H1 (cell line): ENCODE measurements around the gene KLF14. TPM values are rescaled to one million over a fixed set of nuclear protein-coding genes. Genes with fewer than 3 reads are reported as not detected.
A peak's percentile ranks its signal among the peaks of the same experiment; 100 is the strongest.

Experiments used
- CTCF ChIA-PET: fragments of 300-600 bp; sonication (Branson Sonifier 250); formaldehyde crosslinking; loops from one replicate; lab custom pipeline; 2021; ENCODE audit not compliant: partially characterized antibody; lab: Charles Lee
- POLR2A ChIA-PET: fragments of 300-600 bp; sonication (Branson Sonifier 250); formaldehyde crosslinking; loops from one replicate; lab custom pipeline; 2021; ENCODE audit warnings: inconsistent platforms; ENCODE audit not compliant: partially characterized antibody; lab: Charles Lee
- DNase-seq, 2 experiments: peaks; one replicate each; pipeline versions ENCODE4 v3.0.0 to v3.0.0-alpha.2; 2010 to 2022; ENCODE audit warnings: low spot score in 2 of 2, low read depth in 1 of 2, mixed read lengths in 1 of 2
- FAIRE-seq: peaks from 2 replicates; lab custom pipeline; 2011; peaks lifted over from hg19 to GRCh38; lab: Jason Lieb, UNC
- H2AFZ ChIP-seq: 2 replicates; pipeline ENCODE4 v1.8.1; 2012; ENCODE audit warnings: low read length, inconsistent platforms
- H2AK5ac ChIP-seq: 2 replicates; pipeline ENCODE4 v1.6.1; 2013; ENCODE audit warnings: low read depth, low read length
- H2BK120ac ChIP-seq: replicated peaks from 2 replicates; pipeline ENCODE3; 2013; ENCODE audit warnings: low read depth, low read length, inconsistent platforms
- H2BK12ac ChIP-seq: 2 replicates; pipeline ENCODE4 v1.6.1; 2013; ENCODE audit warnings: low read depth, low read length
- H2BK15ac ChIP-seq: 2 replicates; pipeline ENCODE4 v1.6.1; 2013; ENCODE audit warnings: low read length
- H2BK20ac ChIP-seq: 2 replicates; pipeline ENCODE4 v1.6.1; 2013; ENCODE audit warnings: low read length
- H2BK5ac ChIP-seq: 2 replicates; pipeline ENCODE4 v1.6.1; 2013; ENCODE audit warnings: low read depth, low read length
- H3K14ac ChIP-seq: 2 replicates; pipeline ENCODE4 v1.6.1; 2013; ENCODE audit warnings: inconsistent platforms; ENCODE audit not compliant: insufficient read length
- H3K18ac ChIP-seq: 2 replicates; pipeline ENCODE4 v1.6.1; 2013; ENCODE audit warnings: low read length; ENCODE audit errors: extremely low read depth
- H3K23ac ChIP-seq: 2 replicates; pipeline ENCODE4 v1.6.1; 2013; ENCODE audit warnings: inconsistent platforms; ENCODE audit not compliant: insufficient read length
- H3K23me2 ChIP-seq: 2 replicates; pipeline ENCODE4 v1.6.1; 2013; ENCODE audit warnings: low read depth, low read length
- H3K27ac ChIP-seq: 2 replicates; pipeline ENCODE4 v1.6.1; 2011; ENCODE audit warnings: low read depth, low read length, inconsistent platforms
- H3K27me3 ChIP-seq, 4 experiments: replicated peaks in 1 of 4; 1 replicate in 1 of 4; 2 replicates in 3 of 4; pipeline versions ENCODE4 v1.6.1 to v1.8.1; 2011 to 2013; ENCODE audit warnings: low read length in 3 of 4, mild to moderate bottlenecking in 3 of 4, inconsistent platforms in 2 of 4, mixed read lengths in 2 of 4, moderate library complexity in 1 of 4; ENCODE audit not compliant: control insufficient read depth in 3 of 4, insufficient read depth in 3 of 4; ENCODE audit errors: extremely low read depth in 1 of 4
- H3K36me3 ChIP-seq, 4 experiments: 2 replicates each; pipeline versions ENCODE4 v1.6.1 to v1.8.1; 2011 to 2013; ENCODE audit warnings: mild to moderate bottlenecking in 4 of 4, low read length in 3 of 4, moderate library complexity in 2 of 4, control low read depth in 1 of 4, inconsistent platforms in 1 of 4; ENCODE audit not compliant: insufficient read depth in 4 of 4, control insufficient read depth in 2 of 4
- H3K4ac ChIP-seq: replicated peaks from 2 replicates; pipeline ENCODE3; 2013; ENCODE audit warnings: low read length, low read depth, mixed read lengths, inconsistent platforms; ENCODE audit not compliant: insufficient read length
- H3K4me1 ChIP-seq, 4 experiments: replicated peaks in 1 of 4; 1 replicate in 1 of 4; 2 replicates in 3 of 4; pipeline versions ENCODE4 v1.6.1 to v1.8.1; 2011 to 2013; ENCODE audit warnings: low read length in 3 of 4, inconsistent platforms in 2 of 4, mixed read lengths in 1 of 4; ENCODE audit not compliant: insufficient read depth in 4 of 4, control insufficient read depth in 3 of 4
- H3K4me2 ChIP-seq, 2 experiments: 2 replicates each; pipeline versions ENCODE4 v1.6.1 to v1.8.1; 2011 to 2013; ENCODE audit warnings: low read depth in 2 of 2, low read length in 2 of 2, control low read depth in 1 of 2, inconsistent platforms in 1 of 2, mild to moderate bottlenecking in 1 of 2; ENCODE audit not compliant: insufficient read depth in 1 of 2
- H3K4me3 ChIP-seq, 4 experiments: fragments of 200-600, 300-600 bp in 1 of 4; sonication (generic), shearing (Covaris generic), sonication (Bioruptor Twin) in 1 of 4; 2 replicates each; pipeline versions ENCODE4 v1.5.1 to v1.8.1; 2011 to 2016; ENCODE audit warnings: low read length in 4 of 4, low read depth in 3 of 4, control low read depth in 2 of 4, inconsistent platforms in 2 of 4, mild to moderate bottlenecking in 2 of 4, mixed read lengths in 1 of 4, moderate library complexity in 1 of 4; ENCODE audit not compliant: insufficient read depth in 2 of 4; ENCODE audit errors: extremely low read depth in 1 of 4
- H3K56ac ChIP-seq: replicated peaks from 2 replicates; pipeline ENCODE3; 2013; ENCODE audit warnings: low read depth, mild to moderate bottlenecking, mixed read lengths, low read length, inconsistent platforms; ENCODE audit not compliant: insufficient read length
- H3K79me1 ChIP-seq: 2 replicates; pipeline ENCODE4 v1.6.1; 2013; ENCODE audit warnings: low read depth, low read length, control low read depth
- H3K79me2 ChIP-seq, 2 experiments: 2 replicates each; pipeline versions ENCODE4 v1.6.1 to v1.8.1; 2012 to 2013; ENCODE audit warnings: low read length in 2 of 2, mild to moderate bottlenecking in 2 of 2, inconsistent platforms in 1 of 2; ENCODE audit not compliant: insufficient read depth in 2 of 2, control insufficient read depth in 1 of 2
- H3K9ac ChIP-seq, 4 experiments: replicated peaks in 1 of 4; 1 replicate in 1 of 4; 2 replicates in 3 of 4; pipeline versions ENCODE4 v1.6.1 to v1.8.1; 2011 to 2013; ENCODE audit warnings: low read depth in 3 of 4, low read length in 3 of 4, control low read depth in 2 of 4, mild to moderate bottlenecking in 2 of 4, moderate library complexity in 2 of 4, inconsistent platforms in 1 of 4; ENCODE audit errors: extremely low read depth in 1 of 4
- H3K9me3 ChIP-seq, 2 experiments: 2 replicates each; pipeline versions ENCODE4 v1.6.1 to v1.8.1; 2012 to 2013; ENCODE audit warnings: mild to moderate bottlenecking in 2 of 2, moderate library complexity in 2 of 2, control low read depth in 1 of 2, inconsistent platforms in 1 of 2, low read depth in 1 of 2, low read length in 1 of 2, mixed read lengths in 1 of 2; ENCODE audit not compliant: insufficient read depth in 2 of 2
- H4K20me1 ChIP-seq, 2 experiments: replicated peaks in 1 of 2; 2 replicates each; pipeline versions ENCODE3 to v1.8.1; 2011 to 2013; ENCODE audit warnings: inconsistent platforms in 2 of 2, low read length in 2 of 2, mild to moderate bottlenecking in 1 of 2; ENCODE audit not compliant: insufficient read depth in 2 of 2, control insufficient read depth in 1 of 2
- H4K5ac ChIP-seq: 2 replicates; pipeline ENCODE4 v1.6.1; 2013; ENCODE audit warnings: low read length, low read depth, mixed read lengths, inconsistent platforms; ENCODE audit not compliant: insufficient read length
- H4K8ac ChIP-seq: 2 replicates; pipeline ENCODE4 v1.8.0; 2013; ENCODE audit warnings: mild to moderate bottlenecking, moderate library complexity, low read length, inconsistent platforms; ENCODE audit not compliant: insufficient read depth; ENCODE audit errors: extremely low read depth
- H4K91ac ChIP-seq: replicated peaks from 2 replicates; pipeline ENCODE3; 2013; ENCODE audit warnings: low read length, mixed read lengths, inconsistent platforms; ENCODE audit not compliant: insufficient read length
- ASH2L ChIP-seq: fragments of 200-600, 300-600 bp; sonication (generic); IDR thresholded peaks from one replicate; pipeline ENCODE4 v1.7.1; 2017; ENCODE audit warnings: low read length
- FOSL1 ChIP-seq: IDR thresholded peaks from 2 replicates; pipeline ENCODE4 v1.6.1; 2011; ENCODE audit warnings: mild to moderate bottlenecking, low read depth, low read length, moderate library complexity; ENCODE audit not compliant: insufficient read depth
- GABPA ChIP-seq: IDR thresholded peaks from 2 replicates; pipeline ENCODE4 v1.6.1; 2011; ENCODE audit warnings: mild to moderate bottlenecking, low read length, moderate library complexity, borderline replicate concordance; ENCODE audit not compliant: insufficient read depth
- RAD21 ChIP-seq, 2 experiments: IDR thresholded peaks in 1 of 2; conservative IDR thresholded peaks in 1 of 2; 2 replicates each; pipeline ENCODE4 v1.6.1; 2011; ENCODE audit warnings: low read depth in 2 of 2, low read length in 2 of 2, improper control_type of control experiment in 1 of 2, inconsistent platforms in 1 of 2, mild to moderate bottlenecking in 1 of 2, moderate library complexity in 1 of 2
- WGBS, 2 experiments: shearing (Covaris generic) in 1 of 2; methylation state at CpG; one replicate each; pipeline versions ENCODE4 v1.1.6 to v1.1.7; 2013 to 2015; ENCODE audit warnings: low lambda C conversion rate in 2 of 2, mixed read lengths in 2 of 2, inconsistent platforms in 1 of 2, low coverage in 1 of 2, missing lambda C conversion rate in 1 of 2; ENCODE audit not compliant: insufficient replicate concordance in 2 of 2, insufficient coverage in 1 of 2, insufficient read length in 1 of 2; ENCODE audit errors: extremely low coverage in 1 of 2, missing lambda C conversion rate in 1 of 2; 5-methylcytosine and 5-hydroxymethylcytosine counted together
- polyA plus RNA-seq, 7 experiments: library from polyadenylated mRNA; depleted of rRNA in 3 of 7; stranded (reverse) in 5 of 7; unstranded in 2 of 7; fragments of >200 nt in 5 of 7; fragments of 200-250 nt in 2 of 7; gene quantifications; 1 replicate in 5 of 7; 2 replicates in 1 of 7; 4 replicates in 1 of 7; pipeline versions ENCODE4 v1.2.1 to v1.2.3, GENCODE V29; 2011 to 2013; ENCODE audit warnings: missing spikeins in 2 of 7, mixed read lengths in 2 of 7
- total RNA-seq: library from RNA; stranded (reverse); fragmentation: NEBNext Ultra II Directional; extraction: Animal tissue kit (Norgen Biotek cat#: 25700); gene quantifications from 2 replicates; pipeline ENCODE4 v1.2.1, GENCODE V29; 2021
- TF ChIP-seq, protein P1 (sequence below), 3 experiments: IDR thresholded peaks; 1 replicate in 2 of 3; 2 replicates in 1 of 3; pipeline versions ENCODE4 v1.5.1 to v1.6.1; 2011; ENCODE audit warnings: low read length in 3 of 3, mild to moderate bottlenecking in 3 of 3, inconsistent platforms in 2 of 3, low read depth in 1 of 3, moderate library complexity in 1 of 3; ENCODE audit not compliant: insufficient read depth in 1 of 3; ENCODE audit errors: control extremely low read depth in 1 of 3

KLF14 gene
- total and polyA plus RNA-seq, 2 of the 8 experiments (the other 6 are each of a cell fraction or from before 2014, with no cell fraction given), result 0.02 TPM; not detected in 1

- no peak overlapping the region for H2AFZ ChIP-seq
- H3K27me3 ChIP-seq, result no peaks in the 10 kb centered on the region
- H4K91ac ChIP-seq, result no peak overlapping the region
- H3K23ac ChIP-seq, result no peak overlapping the region
- no peak overlapping the region for H2BK120ac ChIP-seq
- H2BK15ac ChIP-seq, result no peak overlapping the region
- no peak overlapping the region for H3K4me2 ChIP-seq
- no peaks in the 10 kb centered on the region for H3K4me1 ChIP-seq
- H4K5ac ChIP-seq, result no peak overlapping the region
- H3K14ac ChIP-seq, result no peak overlapping the region
- 4% methylated on average over 2 of the region's 2 CpGs; no CpG with 5 or more reads in 1 of the 2 experiments for WGBS, 2 experiments
- DNase-seq, result no peak
- no peak overlapping the region for H3K9ac ChIP-seq
- no peak for TF ChIP-seq GABPA
- TF ChIP-seq FOSL1, result no peak
- no peak for TF ChIP-seq ASH2L
- TF ChIP-seq, protein P1, sequence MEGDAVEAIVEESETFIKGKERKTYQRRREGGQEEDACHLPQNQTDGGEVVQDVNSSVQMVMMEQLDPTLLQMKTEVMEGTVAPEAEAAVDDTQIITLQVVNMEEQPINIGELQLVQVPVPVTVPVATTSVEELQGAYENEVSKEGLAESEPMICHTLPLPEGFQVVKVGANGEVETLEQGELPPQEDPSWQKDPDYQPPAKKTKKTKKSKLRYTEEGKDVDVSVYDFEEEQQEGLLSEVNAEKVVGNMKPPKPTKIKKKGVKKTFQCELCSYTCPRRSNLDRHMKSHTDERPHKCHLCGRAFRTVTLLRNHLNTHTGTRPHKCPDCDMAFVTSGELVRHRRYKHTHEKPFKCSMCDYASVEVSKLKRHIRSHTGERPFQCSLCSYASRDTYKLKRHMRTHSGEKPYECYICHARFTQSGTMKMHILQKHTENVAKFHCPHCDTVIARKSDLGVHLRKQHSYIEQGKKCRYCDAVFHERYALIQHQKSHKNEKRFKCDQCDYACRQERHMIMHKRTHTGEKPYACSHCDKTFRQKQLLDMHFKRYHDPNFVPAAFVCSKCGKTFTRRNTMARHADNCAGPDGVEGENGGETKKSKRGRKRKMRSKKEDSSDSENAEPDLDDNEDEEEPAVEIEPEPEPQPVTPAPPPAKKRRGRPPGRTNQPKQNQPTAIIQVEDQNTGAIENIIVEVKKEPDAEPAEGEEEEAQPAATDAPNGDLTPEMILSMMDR (IDR thresholded peaks at IDR 0.05; ENCODE audit: control extremely low read depth in 1 of 3, insufficient read depth in 1 of 3, low read depth in 1 of 3, low read length in 3 of 3), result peak in 2 of 3 experiments; percentile 41 to 44; a peak in 2 of 4 replicates
- peak; percentile 62 to 74 for TF ChIP-seq RAD21 (IDR thresholded peaks at IDR 0.05 in 1 of 2, conservative IDR thresholded peaks at IDR 0.05 in 1 of 2; ENCODE audit: low read depth in 2 of 2, low read length in 2 of 2)
- H3K79me1 ChIP-seq, result no peaks in the 10 kb centered on the region
- no peak overlapping the region for H2BK20ac ChIP-seq
- H3K9me3 ChIP-seq, result no peaks in the 10 kb centered on the region
- no peak overlapping the region for H3K56ac ChIP-seq
- no peak overlapping the region for H4K8ac ChIP-seq
- H3K27ac ChIP-seq, result no peak overlapping the region
- no peaks in the 10 kb centered on the region for H3K36me3 ChIP-seq
- FAIRE-seq, result no peak
- ChIA-PET CTCF (interaction anchor here (0.6 to 2.2 kb wide), 33 partner anchors 9 to 694 kb away, joined by 3 to 11 read pairs (median 4); partner anchors contain the start of genes KLF14 and TMEM209), POLR2A (no interaction called here)
- no peak overlapping the region for H3K4me3 ChIP-seq
- H2BK12ac ChIP-seq, result no peak overlapping the region
- no peak overlapping the region for H2BK5ac ChIP-seq
- no peak overlapping the region for H3K18ac ChIP-seq
- no peaks in the 10 kb centered on the region for H4K20me1 ChIP-seq
- no peaks in the 10 kb centered on the region for H3K23me2 ChIP-seq
- no peak overlapping the region for H3K4ac ChIP-seq
- no peaks in the 10 kb centered on the region for H3K79me2 ChIP-seq
- H2AK5ac ChIP-seq, result no peak overlapping the region
These were observed 24.5 kb upstream of the KLF14 start for GRCh38 chr7:130758429-130759056.
